ENCODE results near the gene C5orf63. TPM values are rescaled to one million over a fixed set of nuclear protein-coding genes. Genes with fewer than 3 reads are reported as not detected.

C5orf63 gene
- total RNA-seq, 3 donors from 2014 or later (not counting 1 experiment from before 2014, with no cell fraction given): 10.4 to 18.8 (median 11.7) TPM

DNA sequence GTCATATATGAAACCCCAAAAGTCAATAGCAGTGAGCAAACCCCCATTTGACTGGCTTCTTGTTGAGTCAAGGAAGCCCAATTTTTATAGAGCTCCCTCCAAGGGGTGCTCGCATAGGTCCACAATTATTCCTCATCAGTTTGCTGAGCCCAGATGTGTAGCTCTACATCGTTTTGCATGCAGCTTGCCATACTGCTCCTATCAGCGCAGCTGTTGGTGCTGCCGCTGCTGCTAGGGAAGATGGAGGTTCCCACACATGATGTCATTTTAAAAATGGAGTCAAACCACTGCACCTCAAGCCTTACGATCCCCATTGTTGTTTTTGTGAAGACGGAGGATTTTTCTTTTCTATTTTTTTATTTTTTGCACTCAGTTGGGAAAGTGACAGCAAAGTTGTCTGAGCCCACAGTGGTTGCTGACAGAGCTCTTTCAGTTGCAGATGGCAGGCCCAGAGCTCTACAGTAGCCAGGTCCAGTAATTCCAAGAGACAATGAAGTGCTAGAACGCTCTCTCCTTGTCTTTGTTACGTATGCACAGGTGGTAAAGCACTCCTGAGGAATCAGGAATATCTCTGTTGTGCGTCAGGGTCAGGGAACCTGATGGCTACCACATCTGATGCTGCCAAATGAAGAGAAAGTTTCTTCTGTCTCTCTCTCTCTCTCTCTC is 23.2 kb upstream of the C5orf63 start:
- peaks cover 5 to 9% of the 10 kb centered on the region in 2 donors for H3K27me3 Mint-ChIP-seq (ENCODE audit: low read depth in 2 of 2)
- no peaks in the 10 kb centered on the region for H3K9me3 Mint-ChIP-seq
- Histone ChIP-seq H3K27me3 (ENCODE audit: control insufficient read depth, insufficient read depth, low read length) (no peaks in the 10 kb centered on the region), H3K4me1 (ENCODE audit: control insufficient read depth, insufficient read depth, low read length) (no peaks in the 10 kb centered on the region), H3K36me3 (ENCODE audit: control insufficient read depth, insufficient read depth, low read length) (no peaks in the 10 kb centered on the region), H3K9me3 (ENCODE audit: control insufficient read depth, insufficient read depth, low read length) (no peaks in the 10 kb centered on the region), H3K27ac (ENCODE audit: low read length) (no peak overlapping the region), H3K4me3 (ENCODE audit: low read length) (no peak overlapping the region)
- no peak for ATAC-seq
- TF ChIP-seq, protein P1, sequence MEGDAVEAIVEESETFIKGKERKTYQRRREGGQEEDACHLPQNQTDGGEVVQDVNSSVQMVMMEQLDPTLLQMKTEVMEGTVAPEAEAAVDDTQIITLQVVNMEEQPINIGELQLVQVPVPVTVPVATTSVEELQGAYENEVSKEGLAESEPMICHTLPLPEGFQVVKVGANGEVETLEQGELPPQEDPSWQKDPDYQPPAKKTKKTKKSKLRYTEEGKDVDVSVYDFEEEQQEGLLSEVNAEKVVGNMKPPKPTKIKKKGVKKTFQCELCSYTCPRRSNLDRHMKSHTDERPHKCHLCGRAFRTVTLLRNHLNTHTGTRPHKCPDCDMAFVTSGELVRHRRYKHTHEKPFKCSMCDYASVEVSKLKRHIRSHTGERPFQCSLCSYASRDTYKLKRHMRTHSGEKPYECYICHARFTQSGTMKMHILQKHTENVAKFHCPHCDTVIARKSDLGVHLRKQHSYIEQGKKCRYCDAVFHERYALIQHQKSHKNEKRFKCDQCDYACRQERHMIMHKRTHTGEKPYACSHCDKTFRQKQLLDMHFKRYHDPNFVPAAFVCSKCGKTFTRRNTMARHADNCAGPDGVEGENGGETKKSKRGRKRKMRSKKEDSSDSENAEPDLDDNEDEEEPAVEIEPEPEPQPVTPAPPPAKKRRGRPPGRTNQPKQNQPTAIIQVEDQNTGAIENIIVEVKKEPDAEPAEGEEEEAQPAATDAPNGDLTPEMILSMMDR (IDR thresholded peaks at IDR 0.05): no peak
- intact Hi-C loops (cut with micrococcal nuclease): no loop called here
- 87% methylated on average over 9 of the region's 9 CpGs for WGBS (ENCODE audit: insufficient coverage)
- no peak for DNase-seq
- H3K4me3 Mint-ChIP-seq: no peak overlapping the region
- no peaks in the 10 kb centered on the region for H3K36me3 Mint-ChIP-seq
- no peak overlapping the region for H3K27ac Mint-ChIP-seq
- no peaks in the 10 kb centered on the region for H3K4me1 Mint-ChIP-seq

DNA sequence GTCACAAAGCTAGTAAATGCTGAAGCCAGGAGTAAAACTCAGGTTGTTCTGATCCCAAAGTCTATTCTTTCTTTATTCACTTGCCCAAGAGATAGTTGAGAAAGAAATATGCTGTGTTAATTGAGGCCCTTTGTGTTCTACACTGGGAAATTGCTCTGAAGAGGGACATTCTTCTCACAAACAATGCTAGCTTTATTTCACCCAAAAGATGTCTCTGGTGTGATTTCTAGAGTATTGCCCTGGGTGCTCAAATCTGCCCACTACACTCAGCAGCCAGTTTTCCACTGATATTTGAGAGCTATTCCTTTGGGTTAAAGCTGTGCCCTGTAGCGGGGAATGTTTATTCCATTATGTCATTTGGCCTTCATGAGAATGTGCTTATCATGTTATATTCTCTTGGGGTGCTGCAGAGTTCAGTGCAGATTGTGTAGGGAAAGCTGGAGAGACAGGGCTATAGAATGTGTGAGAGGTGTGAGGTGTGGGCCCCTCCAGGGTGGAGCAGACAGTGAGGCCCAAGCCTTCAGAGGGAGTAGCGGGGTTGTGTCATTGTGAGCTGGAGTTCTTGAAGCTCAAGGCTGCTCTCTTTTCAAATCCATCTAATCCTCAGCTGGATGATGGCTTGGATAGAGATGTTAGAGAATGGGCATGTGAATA is 21.0 kb upstream of the C5orf63 start:
- Mint-ChIP-seq H3K27me3 (ENCODE audit: low read depth in 2 of 2) (peaks cover 5 to 9% of the 10 kb centered on the region in 2 donors), H3K36me3 (no peaks in the 10 kb centered on the region), H3K4me3 (no peak overlapping the region), H3K4me1 (no peaks in the 10 kb centered on the region), H3K9me3 (no peaks in the 10 kb centered on the region), H3K27ac (no peak overlapping the region)
- Histone ChIP-seq H3K4me3 (ENCODE audit: low read length) (no peak overlapping the region), H3K9me3 (ENCODE audit: control insufficient read depth, insufficient read depth, low read length) (no peaks in the 10 kb centered on the region), H3K4me1 (ENCODE audit: control insufficient read depth, insufficient read depth, low read length) (no peaks in the 10 kb centered on the region), H3K27me3 (ENCODE audit: control insufficient read depth, insufficient read depth, low read length) (no peaks in the 10 kb centered on the region), H3K27ac (ENCODE audit: low read length) (no peak overlapping the region), H3K36me3 (ENCODE audit: control insufficient read depth, insufficient read depth, low read length) (no peaks in the 10 kb centered on the region)
- ATAC-seq: no peak
- intact Hi-C loops (cut with micrococcal nuclease): no loop called here
- no peak for DNase-seq
- WGBS (ENCODE audit: insufficient coverage): 97% methylated on average over 2 of the region's 2 CpGs
- TF ChIP-seq, protein P1 (IDR thresholded peaks at IDR 0.05): no peak

DNA sequence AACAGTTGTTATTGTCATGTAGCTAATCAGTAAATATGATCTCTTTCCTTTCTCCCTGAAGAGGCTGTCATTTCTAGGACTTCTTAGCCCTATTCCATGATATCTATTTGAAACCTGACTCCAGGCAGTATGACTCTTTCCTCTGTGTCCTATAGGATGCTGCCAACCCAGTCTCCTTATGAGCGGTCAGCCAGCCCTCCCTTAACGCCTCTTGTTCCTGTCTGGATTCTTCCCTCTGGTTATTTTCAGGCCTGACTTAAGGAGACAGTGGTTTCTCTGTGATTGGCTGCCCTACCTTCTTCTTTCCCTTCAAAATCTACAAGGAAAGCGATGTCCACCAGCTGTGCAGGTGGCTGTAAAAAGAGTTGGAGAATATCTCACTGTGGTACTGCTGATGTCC is 19.4 kb upstream of the C5orf63 start:
- TF ChIP-seq, protein P1 (IDR thresholded peaks at IDR 0.05): no peak
- Histone ChIP-seq H3K9me3 (ENCODE audit: control insufficient read depth, insufficient read depth, low read length) (no peaks in the 10 kb centered on the region), H3K4me1 (ENCODE audit: control insufficient read depth, insufficient read depth, low read length) (no peaks in the 10 kb centered on the region), H3K27ac (ENCODE audit: low read length) (no peak overlapping the region), H3K27me3 (ENCODE audit: control insufficient read depth, insufficient read depth, low read length) (no peaks in the 10 kb centered on the region), H3K4me3 (ENCODE audit: low read length) (no peak overlapping the region), H3K36me3 (ENCODE audit: control insufficient read depth, insufficient read depth, low read length) (no peaks in the 10 kb centered on the region)
- intact Hi-C loops (cut with micrococcal nuclease): no loop called here
- Mint-ChIP-seq H3K36me3 (no peaks in the 10 kb centered on the region), H3K4me1 (no peaks in the 10 kb centered on the region), H3K27ac (no peak overlapping the region), H3K9me3 (no peaks in the 10 kb centered on the region), H3K27me3 (ENCODE audit: low read depth in 2 of 2) (peaks cover 3 to 9% of the 10 kb centered on the region in 2 donors), H3K4me3 (no peak overlapping the region)
- ATAC-seq (no peak), DNase-seq (no peak)
- 86% methylated on average over 3 of the region's 3 CpGs for WGBS (ENCODE audit: insufficient coverage)
